AG20443 (cell line): ENCODE measurements around the gene IRX5.

Experiments
- DNase-seq: peaks from one replicate; pipeline ENCODE4 v3.0.0; 2012; ENCODE audit warnings: low spot score, mixed read lengths

IRX5 gene

GRCh38 chr16:54931120-54932014 lies 702 bp downstream of the IRX5 start:
- no peak for DNase-seq

GRCh38 chr16:54932021-54932660 lies 1.5 kb downstream of the IRX5 start:
- DNase-seq = no peak

DNA sequence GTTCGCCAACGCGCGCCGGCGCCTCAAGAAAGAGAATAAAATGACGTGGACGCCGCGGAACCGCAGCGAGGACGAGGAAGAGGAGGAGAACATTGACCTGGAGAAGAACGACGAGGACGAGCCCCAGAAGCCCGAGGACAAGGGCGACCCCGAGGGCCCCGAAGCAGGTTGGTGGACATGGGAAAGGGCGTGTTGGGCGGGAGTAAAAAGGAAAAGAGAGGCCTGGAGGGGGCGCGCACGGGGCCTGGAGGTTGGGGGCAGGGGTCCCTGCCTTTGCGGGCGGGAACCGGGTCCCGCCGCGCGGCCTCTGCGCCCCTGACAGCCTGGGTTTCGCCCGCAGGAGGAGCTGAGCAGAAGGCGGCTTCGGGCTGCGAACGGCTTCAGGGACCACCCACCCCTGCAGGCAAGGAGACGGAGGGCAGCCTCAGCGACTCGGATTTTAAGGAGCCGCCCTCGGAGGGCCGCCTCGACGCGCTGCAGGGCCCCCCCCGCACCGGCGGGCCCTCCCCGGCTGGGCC lies 2.1 kb downstream of the IRX5 start:
- DNase-seq = no peak

GRCh38 chr16:54933281-54934011 lies 2.8 kb downstream of the IRX5 start:
- no peak for DNase-seq

DNA sequence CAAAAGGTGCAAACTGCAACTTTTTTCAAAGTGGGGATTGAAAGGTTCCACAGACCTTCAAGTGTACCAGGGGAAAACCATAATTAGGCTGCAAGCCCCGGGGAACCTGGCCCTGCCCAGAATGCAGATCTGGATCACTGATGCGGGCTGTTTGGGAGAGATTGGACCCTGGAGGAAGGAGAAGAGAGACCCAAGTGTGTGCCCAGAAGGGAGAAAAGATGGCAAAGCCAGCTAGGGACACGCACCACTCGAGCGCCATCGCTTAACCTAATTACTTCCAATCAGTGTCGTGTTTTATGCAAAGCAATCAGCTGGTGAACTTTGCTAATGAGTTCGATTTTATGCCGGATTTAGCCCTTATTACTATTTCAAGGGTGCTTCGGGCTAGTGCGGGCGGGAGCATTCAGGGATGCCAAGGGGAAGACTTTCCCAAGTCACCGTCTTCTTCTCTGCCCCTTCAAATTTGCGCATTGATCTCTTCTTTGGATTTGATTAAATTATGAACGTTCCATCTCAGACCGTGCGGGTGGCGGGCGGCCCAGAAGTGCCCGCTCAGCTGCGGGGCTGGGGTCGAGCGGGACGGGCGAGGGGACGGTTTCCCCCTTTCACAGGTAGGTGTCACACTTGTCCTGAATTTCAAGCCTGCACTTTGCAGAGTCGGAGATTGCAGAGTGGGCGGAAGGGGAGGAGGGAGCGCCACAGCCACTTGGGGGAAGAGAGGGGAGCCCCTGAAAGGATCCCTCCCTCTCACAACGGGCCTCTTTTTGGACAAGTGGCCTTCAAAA lies 4.0 kb downstream of the IRX5 start:
- DNase-seq = peak; percentile 30

DNA sequence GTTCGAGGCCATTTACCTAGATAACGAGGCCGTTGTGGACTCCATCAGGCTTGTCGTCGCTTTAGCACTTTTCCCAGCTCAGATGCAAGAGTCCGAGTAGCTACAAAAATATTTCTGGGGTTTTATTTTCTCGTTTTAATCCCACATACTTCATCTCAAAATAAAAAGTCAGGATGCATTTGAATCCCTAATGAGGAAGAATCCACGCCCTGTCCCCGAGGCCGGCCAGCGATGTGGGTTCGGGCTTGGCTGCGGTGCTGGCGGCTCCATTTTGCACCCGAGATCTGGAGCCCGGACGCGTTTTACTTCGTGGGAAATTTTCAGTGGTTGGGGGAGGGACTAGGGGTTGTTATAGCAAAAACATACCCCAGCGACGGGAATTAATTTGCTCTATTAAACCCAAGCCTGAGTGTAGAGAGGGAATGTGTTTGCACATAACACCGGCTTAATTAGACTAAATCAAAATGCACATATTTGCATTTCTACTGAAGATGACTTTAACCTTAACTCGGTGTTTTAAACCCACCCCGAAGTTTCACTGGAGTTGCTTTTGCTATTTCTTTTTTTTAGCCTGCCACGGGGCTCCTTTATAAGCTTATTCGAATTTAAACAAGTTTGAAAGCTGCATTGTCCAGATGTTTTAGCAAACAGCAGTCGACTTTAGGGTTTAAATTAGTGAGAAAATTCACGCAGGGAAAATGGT lies 4.8 kb downstream of the IRX5 start:
- DNase-seq = no peak

DNA sequence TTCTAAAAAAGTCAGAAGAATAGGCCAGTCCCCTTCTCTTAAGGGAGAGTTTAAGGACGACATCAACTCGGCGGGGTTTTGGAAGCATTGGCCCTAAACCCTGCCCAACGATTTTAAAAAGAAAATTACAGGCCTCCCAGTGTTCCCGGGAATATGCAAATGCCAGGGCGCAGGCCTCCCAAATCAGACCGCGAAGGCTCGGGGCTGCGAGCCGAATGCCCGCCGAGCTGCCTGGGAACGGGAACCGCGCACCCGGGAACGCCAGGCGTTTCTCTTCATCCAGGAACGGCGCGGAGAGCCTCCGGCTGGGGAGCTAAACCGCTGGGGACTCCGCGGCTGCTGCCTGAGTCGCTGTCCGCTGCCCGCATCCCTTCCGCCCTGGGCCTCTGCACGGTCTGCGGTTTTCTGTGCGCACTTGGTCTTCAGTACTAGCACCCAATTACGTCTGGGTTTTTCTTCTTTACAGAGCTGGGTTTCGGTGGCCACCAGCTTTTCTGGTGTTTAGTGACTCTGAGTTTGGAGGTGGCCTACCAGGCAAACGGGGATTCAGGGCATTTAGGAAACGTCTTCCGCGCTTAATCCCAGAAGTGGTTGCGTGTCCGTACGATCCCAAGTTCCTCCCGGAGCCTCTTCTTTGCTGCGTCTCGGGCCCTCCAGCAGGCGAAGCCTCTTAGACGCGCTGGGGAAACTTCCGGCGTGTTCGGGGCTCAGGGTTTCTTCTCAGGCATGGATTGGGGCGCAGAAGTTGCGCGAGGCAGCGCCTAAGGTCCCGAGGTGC lies 5.7 kb downstream of the IRX5 start:
- DNase-seq = peak; percentile 45

DNA sequence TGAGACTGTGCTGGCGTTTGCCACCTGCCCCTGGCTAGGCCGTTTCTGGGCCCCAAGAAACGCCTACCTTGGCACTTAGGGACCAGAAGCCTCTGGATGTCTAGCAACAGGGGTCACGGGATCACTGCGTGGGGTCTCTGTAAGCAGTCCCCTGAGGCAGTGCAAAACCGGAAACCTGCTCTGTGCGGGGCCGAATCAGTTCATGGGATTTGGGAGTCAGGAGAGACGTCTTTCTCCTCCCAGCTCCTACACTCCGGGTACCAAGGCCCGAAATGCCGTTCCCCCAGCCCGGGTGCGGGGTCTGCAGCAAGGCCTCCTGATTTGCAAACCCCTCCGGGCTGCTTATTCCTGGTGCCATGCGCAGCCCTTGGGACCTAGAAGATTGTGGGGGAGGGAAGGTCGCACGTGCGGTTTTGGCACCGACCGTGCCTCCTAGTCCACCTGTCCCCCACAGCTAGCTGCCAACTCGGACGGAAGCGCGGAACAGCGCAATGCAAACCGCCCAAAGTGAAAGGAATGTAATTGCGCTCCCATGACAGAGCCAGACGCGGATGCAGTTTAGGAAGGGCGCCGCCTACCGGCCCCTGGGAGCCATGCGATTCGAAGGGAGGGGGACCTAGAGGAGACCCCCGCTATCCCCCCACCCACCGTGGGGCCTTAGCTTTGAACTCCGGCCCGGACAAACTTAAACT lies 6.5 kb downstream of the IRX5 start:
- DNase-seq = peak; percentile 80

GRCh38 chr16:54937671-54938211 lies 7.1 kb downstream of the IRX5 start:
- DNase-seq = peak; percentile 39

DNA sequence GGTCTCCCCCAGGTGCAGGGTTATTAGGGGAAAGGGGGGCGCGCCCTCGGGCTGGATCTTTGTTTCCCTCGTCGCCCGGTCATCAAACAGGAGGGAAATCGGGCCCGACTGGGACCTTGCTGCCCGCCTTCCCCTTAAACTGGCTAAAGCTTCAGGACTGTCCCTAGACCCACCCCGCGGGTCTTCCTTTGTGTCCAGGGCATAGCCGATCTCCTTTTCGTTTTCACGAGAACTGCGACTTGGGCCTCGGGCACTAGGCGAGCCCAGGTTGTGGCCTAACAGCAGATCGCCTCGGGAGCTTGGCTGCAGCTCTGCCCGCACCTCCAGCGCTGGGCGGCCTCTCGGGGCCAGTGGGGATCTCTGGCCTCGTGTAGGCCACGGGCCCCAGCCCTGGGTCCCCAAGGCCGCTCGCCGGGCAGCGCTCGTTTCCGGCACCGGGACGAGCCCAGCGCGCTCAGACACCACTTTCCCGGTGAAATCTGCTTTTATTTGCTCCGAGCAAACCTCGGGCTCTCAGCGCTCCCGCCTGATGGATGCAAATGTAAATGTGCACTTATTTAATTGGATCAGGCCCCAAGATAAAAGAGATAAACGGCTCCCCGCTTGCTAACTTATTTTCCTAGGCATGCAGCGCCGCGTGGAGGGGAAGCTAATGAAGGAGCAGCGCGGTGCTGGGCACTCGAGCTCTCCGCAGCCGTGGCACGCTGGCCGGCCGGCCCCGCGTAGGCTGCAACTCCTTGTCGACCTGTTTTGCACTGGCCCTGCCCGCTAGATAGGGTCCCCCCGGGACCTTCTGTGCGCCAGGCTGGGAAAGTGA lies 7.8 kb downstream of the IRX5 start:
- DNase-seq = peak; percentile 48

- no peak for DNase-seq
Observed at GRCh38 chr16:54939029-54939346, 8.3 kb downstream of the IRX5 start.

DNA sequence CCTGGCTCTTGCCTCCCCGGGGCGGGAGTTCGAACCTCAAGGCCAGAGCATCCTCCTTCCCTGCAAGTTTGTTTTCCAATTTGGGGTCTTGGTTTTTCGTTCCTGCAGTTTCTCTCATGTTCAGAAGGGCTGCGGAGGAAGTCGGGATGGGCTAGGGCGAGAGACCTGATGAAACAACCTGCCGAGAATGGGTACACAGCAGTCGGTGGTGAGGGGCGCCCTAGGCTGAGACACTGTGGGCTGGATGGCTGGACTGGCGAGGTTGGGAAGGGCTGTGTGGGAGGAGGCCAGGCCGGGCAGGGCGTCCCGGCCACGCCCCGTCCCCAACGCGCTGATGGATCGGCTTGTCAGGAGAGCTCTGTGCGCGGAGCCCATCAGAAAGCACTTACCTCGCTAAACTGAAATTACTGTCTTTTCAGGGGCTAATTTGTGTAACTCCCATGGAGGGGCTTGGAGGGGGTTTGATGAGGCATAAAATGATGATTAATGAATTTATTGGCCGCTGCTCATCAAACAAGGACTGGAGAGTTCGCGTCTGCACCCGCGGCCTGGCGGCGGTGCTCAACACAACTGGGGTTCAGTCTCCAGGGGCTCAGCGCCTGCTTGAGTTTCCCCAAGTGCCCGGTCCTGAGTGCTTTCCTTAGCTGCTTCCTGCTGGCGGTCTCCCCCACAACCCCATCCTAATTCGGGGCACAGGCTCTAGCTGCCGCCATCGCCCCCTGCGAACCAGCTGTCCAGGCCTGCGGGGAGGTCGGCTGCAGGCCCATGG lies 9.0 kb downstream of the IRX5 start:
- DNase-seq = peak; percentile 69

GRCh38 chr16:54940279-54940604 lies 9.6 kb downstream of the IRX5 start:
- DNase-seq = no peak

GRCh38 chr16:54942353-54942943 lies 11.8 kb downstream of the IRX5 start:
- no peak for DNase-seq

- no peak for DNase-seq
Observed at GRCh38 chr16:54944002-54944401, 13.3 kb downstream of the IRX5 start.

DNA sequence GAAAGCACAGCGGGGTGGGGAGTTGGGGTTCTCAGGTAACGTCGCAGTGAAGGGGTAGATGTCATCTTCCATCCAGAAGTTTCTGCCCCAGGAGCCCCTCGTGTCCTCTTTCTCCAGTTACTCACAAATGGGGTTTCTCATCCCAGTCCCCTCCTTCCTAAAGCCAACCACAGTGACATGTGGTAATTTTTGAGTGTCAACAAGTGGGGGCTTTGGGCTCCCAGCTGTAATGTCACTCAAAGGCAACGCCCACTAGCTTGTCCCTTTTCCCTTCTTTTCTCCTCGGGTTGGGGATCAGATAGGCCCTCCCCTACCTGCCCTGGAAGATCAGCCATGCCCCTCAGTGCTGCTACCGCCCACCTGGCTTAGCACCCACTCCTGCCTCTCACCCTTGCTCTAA lies 14.4 kb downstream of the IRX5 start:
- peak; percentile 0 for DNase-seq

DNA sequence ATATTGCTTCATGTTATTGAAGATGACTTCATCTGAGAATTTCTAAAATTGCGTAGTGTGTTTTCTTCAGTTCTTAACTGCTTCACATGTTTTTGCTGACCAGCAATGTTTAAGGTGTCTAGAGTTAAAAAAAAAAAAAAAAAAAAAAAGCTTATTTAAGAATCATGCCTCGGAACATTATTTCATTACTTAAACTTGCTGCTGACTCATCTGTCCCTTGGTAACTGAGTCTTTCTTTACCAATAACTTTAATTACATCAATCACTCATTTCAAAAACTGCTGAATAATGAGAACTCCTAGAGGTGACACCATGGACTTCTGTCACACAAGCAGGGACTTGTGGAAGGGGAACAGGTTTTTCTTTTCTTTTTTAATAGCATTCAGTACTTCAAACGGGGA lies 16.2 kb downstream of the IRX5 start:
- no peak for DNase-seq

GRCh38 chr16:54947616-54948015 lies 17.0 kb downstream of the IRX5 start:
- DNase-seq = no peak
